Astrocyte of the cerebellum (primary cell): Measurements from ENCODE around the gene RASSF8.

ENCODE experiments used
- DNase-seq: peaks from one replicate; pipeline ENCODE4 v3.0.0-alpha.2; 2011; ENCODE audit warnings: low read depth
- H3K4me3 ChIP-seq: 2 replicates; pipeline ENCODE4 v1.5.1; 2011; ENCODE audit warnings: mild to moderate bottlenecking, low read depth, low read length, moderate library complexity
- in situ Hi-C: cut with HindIII; loops from 2 replicates; pipeline ENCODE4 v1.10.0; 2017; ENCODE audit warnings: low sequenced_read_pairs
- TF ChIP-seq, protein P1 (sequence below): IDR thresholded peaks from 2 replicates; pipeline ENCODE4 v1.5.1; 2012; ENCODE audit warnings: low read length, low read depth, moderate library complexity, mild to moderate bottlenecking; ENCODE audit errors: missing control alignments

RASSF8 gene

DNA sequence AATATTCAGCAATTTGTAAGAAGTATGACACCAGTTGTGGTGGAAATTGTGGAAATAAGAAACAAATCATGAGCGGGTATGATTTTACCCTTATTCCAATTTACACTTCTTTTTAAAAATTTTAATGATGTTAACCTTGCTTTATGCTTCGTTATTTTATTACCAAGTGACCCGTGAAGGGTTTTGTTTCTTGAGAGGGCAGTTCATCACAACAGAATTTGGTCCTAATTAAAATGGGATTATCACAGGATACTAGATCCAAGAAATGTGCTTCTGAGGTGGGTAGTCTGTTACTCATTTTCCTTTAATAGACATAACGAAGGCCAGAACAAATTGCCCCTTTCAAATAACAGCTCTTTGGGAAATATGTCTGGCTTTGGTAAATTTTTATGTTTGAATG lies 25.5 kb upstream of the RASSF8 start:
- DNase-seq = no peak
- TF ChIP-seq, protein P1, sequence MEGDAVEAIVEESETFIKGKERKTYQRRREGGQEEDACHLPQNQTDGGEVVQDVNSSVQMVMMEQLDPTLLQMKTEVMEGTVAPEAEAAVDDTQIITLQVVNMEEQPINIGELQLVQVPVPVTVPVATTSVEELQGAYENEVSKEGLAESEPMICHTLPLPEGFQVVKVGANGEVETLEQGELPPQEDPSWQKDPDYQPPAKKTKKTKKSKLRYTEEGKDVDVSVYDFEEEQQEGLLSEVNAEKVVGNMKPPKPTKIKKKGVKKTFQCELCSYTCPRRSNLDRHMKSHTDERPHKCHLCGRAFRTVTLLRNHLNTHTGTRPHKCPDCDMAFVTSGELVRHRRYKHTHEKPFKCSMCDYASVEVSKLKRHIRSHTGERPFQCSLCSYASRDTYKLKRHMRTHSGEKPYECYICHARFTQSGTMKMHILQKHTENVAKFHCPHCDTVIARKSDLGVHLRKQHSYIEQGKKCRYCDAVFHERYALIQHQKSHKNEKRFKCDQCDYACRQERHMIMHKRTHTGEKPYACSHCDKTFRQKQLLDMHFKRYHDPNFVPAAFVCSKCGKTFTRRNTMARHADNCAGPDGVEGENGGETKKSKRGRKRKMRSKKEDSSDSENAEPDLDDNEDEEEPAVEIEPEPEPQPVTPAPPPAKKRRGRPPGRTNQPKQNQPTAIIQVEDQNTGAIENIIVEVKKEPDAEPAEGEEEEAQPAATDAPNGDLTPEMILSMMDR = no peak
- no peak overlapping the region for H3K4me3 ChIP-seq
- in situ Hi-C loops = no loop called here

DNA sequence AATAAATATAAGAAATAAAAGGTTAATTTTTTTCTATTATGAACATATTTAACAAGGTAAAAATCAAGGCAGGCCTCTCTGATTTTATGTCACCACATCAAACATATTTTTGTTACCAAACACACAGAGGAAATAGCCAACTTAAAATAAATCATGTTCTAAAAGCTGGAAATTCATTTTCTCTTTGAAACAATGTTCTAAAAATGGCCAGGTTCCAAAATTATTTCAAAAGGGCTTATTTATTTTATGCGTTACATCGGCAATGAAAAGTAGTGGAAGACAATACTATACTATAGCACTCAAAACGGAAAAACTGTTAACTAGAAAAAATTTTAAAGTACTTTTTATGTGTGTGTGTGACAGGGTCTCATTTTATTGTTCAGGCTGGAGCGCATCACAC lies 24.0 kb upstream of the RASSF8 start:
- in situ Hi-C loops = no loop called here
- no peak overlapping the region for H3K4me3 ChIP-seq
- TF ChIP-seq, protein P1 = no peak
- DNase-seq = no peak

DNA sequence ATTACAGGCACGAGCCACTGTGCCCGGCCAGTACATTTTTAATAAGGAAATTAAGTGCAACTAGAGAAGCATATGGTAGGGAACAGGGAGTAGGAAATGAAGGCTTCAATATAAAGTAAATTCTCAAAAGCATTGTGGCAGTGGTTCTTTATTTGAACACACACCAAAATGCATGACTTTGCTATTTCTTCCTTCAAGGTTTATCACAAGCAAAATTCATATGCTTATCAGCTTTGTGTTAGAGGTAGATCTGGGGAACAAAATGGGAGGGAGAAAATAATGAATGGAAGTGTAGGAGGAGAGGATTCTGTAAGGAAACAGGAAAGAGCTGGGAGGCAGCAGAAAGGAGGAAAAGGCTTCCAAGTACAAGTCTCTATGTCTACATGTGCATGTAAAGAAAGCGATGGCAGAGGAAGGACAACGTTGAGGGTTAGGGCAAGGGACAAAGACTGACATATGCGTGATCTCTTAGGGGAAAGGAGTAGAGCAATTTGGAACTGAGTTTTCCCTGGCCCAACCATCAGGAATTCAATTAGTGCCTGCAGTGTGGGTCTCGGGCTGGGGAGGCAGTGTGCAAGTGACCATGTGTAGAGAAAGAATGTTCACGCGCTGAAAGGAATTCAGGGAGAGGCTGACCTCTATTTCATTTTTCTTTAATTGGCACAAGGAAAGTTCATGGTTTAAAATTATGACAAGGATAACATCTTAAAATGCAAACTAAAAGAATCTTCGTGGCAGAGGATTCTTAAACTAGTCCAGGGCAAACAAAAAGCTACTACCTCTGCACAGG lies 22.9 kb upstream of the RASSF8 start:
- DNase-seq = no peak
- in situ Hi-C loops = loop anchor here (5.0 kb wide), 1 partner anchor 58 kb away; no protein-coding TSS in a partner anchor
- no peak overlapping the region for H3K4me3 ChIP-seq
- TF ChIP-seq, protein P1 = no peak

GRCh38 chr12:25937096-25937495 lies 21.4 kb upstream of the RASSF8 start:
- TF ChIP-seq, protein P1 = no peak
- DNase-seq = no peak
- H3K4me3 ChIP-seq = no peak overlapping the region
- in situ Hi-C loops = loop anchor here (5.0 kb wide), 1 partner anchor 60 kb away; no protein-coding TSS in a partner anchor

- DNase-seq = no peak
- H3K4me3 ChIP-seq = no peak overlapping the region
- TF ChIP-seq, protein P1 = no peak
- in situ Hi-C loops = loop anchor here (5.0 kb wide), 1 partner anchor 61 kb away; no protein-coding TSS in a partner anchor
Measured at GRCh38 chr12:25938581-25938980, 19.9 kb upstream of the RASSF8 start.

DNA sequence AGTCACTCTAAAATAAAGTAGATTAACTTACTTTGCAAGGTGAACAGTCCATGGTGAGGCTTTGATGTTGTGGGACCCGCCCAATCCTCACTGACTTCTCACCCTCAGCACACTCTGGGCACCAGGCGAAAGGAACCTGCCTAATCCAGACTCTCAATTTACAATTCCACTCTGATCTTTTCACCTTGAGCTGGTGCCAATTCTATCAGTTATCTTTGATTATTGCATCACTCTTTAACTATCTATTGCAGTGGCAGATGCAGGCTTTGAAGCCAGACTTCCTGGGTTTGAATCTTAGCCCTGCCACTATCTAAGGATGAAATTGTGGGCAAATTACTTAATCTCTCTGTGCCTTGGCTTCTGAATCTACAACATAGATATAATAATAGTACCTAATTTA lies 18.9 kb upstream of the RASSF8 start:
- TF ChIP-seq, protein P1 = no peak
- H3K4me3 ChIP-seq = no peak overlapping the region
- in situ Hi-C loops = loop anchor here (5.0 kb wide), 1 partner anchor 62 kb away; no protein-coding TSS in a partner anchor

More for the DNA sequence above, 18.9 kb upstream of the RASSF8 start:
- DNase-seq = no peak
